BJ (cell line): ENCODE results near the gene C17orf107. TPM values are rescaled to one million over a fixed set of nuclear protein-coding genes. Genes with fewer than 3 reads are reported as not detected.
A peak's percentile ranks its signal among the peaks of the same experiment; 100 is the strongest.

ENCODE experiments used
- CTCF ChIA-PET: fragments of 350-600 bp; formaldehyde crosslinking; extraction: SDS; loops from one replicate; lab custom pipeline; 2021; ENCODE audit warnings: antibody characterized with exemption, inconsistent platforms; lab: Yijun Ruan, JAX
- POLR2A ChIA-PET: fragments of 300-600 bp; sonication (Branson Sonifier 250); formaldehyde crosslinking; extraction: SDS; loops from one replicate; lab custom pipeline; 2021; ENCODE audit warnings: antibody characterized with exemption; lab: Charles Lee
- DNase-seq: peaks from one replicate; pipeline ENCODE4 v3.0.0-alpha.2; 2011; ENCODE audit warnings: low read depth
- H3K27me3 ChIP-seq: 2 replicates; pipeline ENCODE4 v1.6.0; 2011; ENCODE audit warnings: low read length; ENCODE audit not compliant: control insufficient read depth, insufficient read depth
- H3K36me3 ChIP-seq: 2 replicates; pipeline ENCODE4 v1.5.1; 2011; ENCODE audit warnings: low read length; ENCODE audit not compliant: control insufficient read depth, insufficient read depth
- H3K4me3 ChIP-seq: 2 replicates; pipeline ENCODE4 v1.5.1; 2011; ENCODE audit warnings: low read depth, mild to moderate bottlenecking, control low read depth, low read length
- CTCF ChIP-seq: IDR thresholded peaks from 2 replicates; pipeline ENCODE4 v1.5.1; 2011; ENCODE audit warnings: low read depth, mild to moderate bottlenecking, control low read depth, inconsistent platforms, low read length, moderate library complexity; ENCODE audit not compliant: insufficient read depth
- polyA plus RNA-seq: library from polyadenylated mRNA; depleted of rRNA; stranded (reverse); fragments of >200 nt; gene quantifications from 2 replicates; pipeline ENCODE4 v1.2.3, GENCODE V29; 2011

The C17orf107 gene
- polyA plus RNA-seq, 1 experiment, result 4.5 TPM

- no peak for DNase-seq
- ChIA-PET POLR2A (no interaction called here), CTCF (interaction anchor here (1.0 to 1.1 kb wide), 2 partner anchors 10 to 184 kb away, joined by 3 to 4 read pairs; partner anchors contain the start of gene CHRNE)
- H3K4me3 ChIP-seq, result no peak overlapping the region
- no peak for TF ChIP-seq CTCF
- peaks cover 50% of the 10 kb centered on the region for H3K36me3 ChIP-seq
- H3K27me3 ChIP-seq, result no peaks in the 10 kb centered on the region
These were observed 5.4 kb upstream of the C17orf107 start for GRCh38 chr17:4893721-4894560.

GRCh38 chr17:4895121-4895520 is 4.2 kb upstream of the C17orf107 start:
- no peak for TF ChIP-seq CTCF
- Histone ChIP-seq H3K4me3 (no peak overlapping the region), H3K36me3 (peaks cover 49% of the 10 kb centered on the region), H3K27me3 (no peaks in the 10 kb centered on the region)
- no peak for DNase-seq
- CTCF ChIA-PET, result interaction anchor here (0.7 kb wide), 1 partner anchor 107 kb away, joined by 4 read pairs; no protein-coding TSS in a partner anchor
- POLR2A ChIA-PET, result no interaction called here

GRCh38 chr17:4895657-4896331 is 3.5 kb upstream of the C17orf107 start:
- Histone ChIP-seq H3K36me3 (peaks cover 44% of the 10 kb centered on the region), H3K4me3 (no peak overlapping the region), H3K27me3 (no peaks in the 10 kb centered on the region)
- ChIA-PET POLR2A (no interaction called here), CTCF (interaction anchor here (0.7 to 1.3 kb wide), 4 partner anchors 106 to 166 kb away, joined by 3 to 4 read pairs (median 4); partner anchors contain the start of gene VMO1)
- TF ChIP-seq CTCF, result peak; percentile 11; the same call in 1 of the 2 replicates
- no peak for DNase-seq

- Histone ChIP-seq H3K4me3 (no peak overlapping the region), H3K27me3 (no peaks in the 10 kb centered on the region), H3K36me3 (peaks cover 37% of the 10 kb centered on the region)
- ChIA-PET POLR2A (no interaction called here), CTCF (interaction anchor here (0.8 to 1.3 kb wide), 3 partner anchors 106 to 165 kb away, joined by 3 to 4 read pairs (median 4); partner anchors contain the start of gene VMO1)
- TF ChIP-seq CTCF, result no peak
- DNase-seq, result no peak
These were observed 2.8 kb upstream of the C17orf107 start for GRCh38 chr17:4896332-4897197.
